Gastroesophageal sphincter (tissue), 4 donors: ENCODE results near the gene TPRA1. TPM values are rescaled to one million over a fixed set of nuclear protein-coding genes. Genes with fewer than 3 reads are reported as not detected.

Source experiments
- ATAC-seq: fragments of 150-250 bp; one replicate; pipeline ENCODE4 v1.9.1; 2016; ENCODE audit warnings: mild to moderate bottlenecking, moderate library complexity
- H3K27ac ChIP-seq, 4 donors: fragments of 200-600 bp; sonication (generic) in 3 of 4; 1 replicate in 3 of 4; 2 replicates in 1 of 4; pipeline ENCODE4 v1.5.1; 2016 to 2019
- H3K27me3 ChIP-seq: fragments of 200-600 bp; sonication (generic); one replicate; pipeline ENCODE4 v1.5.1; 2019
- H3K36me3 ChIP-seq, 2 donors: fragments of 200-600 bp; sonication (generic); one replicate each; pipeline ENCODE4 v1.5.1; 2019; ENCODE audit warnings: control low read depth in 1 of 2
- H3K4me1 ChIP-seq, 3 donors: fragments of 200-600 bp; sonication (generic); 1 replicate in 2 of 3; 2 replicates in 1 of 3; pipeline ENCODE4 v1.5.1; 2016 to 2019; ENCODE audit warnings: control low read depth in 2 of 3
- H3K4me3 ChIP-seq, 2 donors: fragments of 200-600 bp; sonication (generic); one replicate each; pipeline ENCODE4 v1.5.1; 2019; ENCODE audit warnings: mild to moderate bottlenecking in 1 of 2, moderate library complexity in 1 of 2
- H3K9me3 ChIP-seq, 3 donors: fragments of 200-600 bp; sonication (generic); one replicate each; pipeline ENCODE4 v1.5.1; 2017 to 2019; ENCODE audit warnings: control low read depth in 2 of 3
- CTCF ChIP-seq, 4 experiments: fragments of 200-600 bp in 2 of 4; fragments of 450-650 bp in 2 of 4; sonication (generic) in 1 of 4; IDR thresholded peaks; one replicate each; pipeline ENCODE4 v1.5.1; 2017 to 2019; ENCODE audit warnings: antibody characterized with exemption in 4 of 4, mild to moderate bottlenecking in 2 of 4, moderate library complexity in 2 of 4
- EP300 ChIP-seq: sonication (generic); formaldehyde crosslinking; IDR thresholded peaks from one replicate; pipeline ENCODE4 v1.6.1; 2017; ENCODE audit warnings: antibody characterized with exemption, mild to moderate bottlenecking
- POLR2A ChIP-seq, 2 donors: fragments of 450-650 bp; IDR thresholded peaks; one replicate each; pipeline ENCODE4 v1.6.1; 2017; ENCODE audit warnings: antibody characterized with exemption in 2 of 2, mild to moderate bottlenecking in 2 of 2, moderate library complexity in 1 of 2
- POLR2AphosphoS5 ChIP-seq: sonication (generic); formaldehyde crosslinking; IDR thresholded peaks from one replicate; pipeline ENCODE4 v1.6.1; 2017; ENCODE audit warnings: antibody characterized with exemption
- WGBS, 2 donors: methylation state at CpG; one replicate each; pipeline ENCODE4 v1.1.5; 2018; ENCODE audit warnings: low coverage in 1 of 2; 5-methylcytosine and 5-hydroxymethylcytosine counted together
- total RNA-seq, 4 donors: library from RNA; depleted of rRNA; stranded (reverse); fragments of >200 nt; gene quantifications; one replicate each; pipeline ENCODE4 v1.1.0, GENCODE V29; 2016

The TPRA1 gene
- 10 to 100 TPM; 25.6 to 36.3 (median 33.2) TPM for total RNA-seq

- peaks cover 0 to 49% (median 30%) of the 10 kb centered on the region in 3 donors for H3K4me1 ChIP-seq
- H3K27me3 ChIP-seq, result no peaks in the 10 kb centered on the region
- peaks cover 0 to 3% of the 10 kb centered on the region in 2 donors for H3K36me3 ChIP-seq
- peak within 1 kb of the TSS; percentile 87 to 96 (median 92) for H3K27ac ChIP-seq
- no peaks in the 10 kb centered on the region for H3K9me3 ChIP-seq
- peak; percentile 92 for ATAC-seq
- TF ChIP-seq CTCF (IDR thresholded peaks at IDR 0.05) (peak in 2 of 4 experiments; percentile 30 to 48), POLR2A (IDR thresholded peaks at IDR 0.05) (peak in 1 of 2 donors; percentile 6), EP300 (no peak), POLR2AphosphoS5 (peak; percentile 39)
- WGBS, 2 donors, result 0% methylated on average over 15 to 19 of the region's 72 CpGs
- peak within 1 kb of the TSS; percentile 97 to 98 for H3K4me3 ChIP-seq
Measured at GRCh38 chr3:127590593-127591465, at the start of gene TPRA1. Gene TPRA1 (minus strand): TSS chr3:127590733. CDS start chr3:127580146, 10,587 bp downstream.

- Histone ChIP-seq H3K4me1 (no peaks in the 10 kb centered on the region), H3K27me3 (no peaks in the 10 kb centered on the region), H3K9me3 (no peaks in the 10 kb centered on the region), H3K27ac (no peak overlapping the region), H3K4me3 (no peak overlapping the region), H3K36me3 (no peaks in the 10 kb centered on the region)
- ATAC-seq, result no peak
- 93 to 100% methylated on average over 2 of the region's 3 CpGs for WGBS, 2 donors
- TF ChIP-seq EP300, result no peak
- TF ChIP-seq POLR2A (IDR thresholded peaks at IDR 0.05), result no peak
- TF ChIP-seq POLR2AphosphoS5, result no peak
- TF ChIP-seq CTCF (IDR thresholded peaks at IDR 0.05), result no peak
Measured at GRCh38 chr3:127640042-127640355, 49.5 kb upstream of the TPRA1 start.

- Histone ChIP-seq H3K4me3 (no peak overlapping the region), H3K36me3 (no peaks in the 10 kb centered on the region), H3K9me3 (no peaks in the 10 kb centered on the region), H3K27ac (no peak overlapping the region), H3K27me3 (no peaks in the 10 kb centered on the region), H3K4me1 (no peaks in the 10 kb centered on the region)
- 100% methylated on average over 2 of the region's 5 CpGs; no CpG with 5 or more reads in 1 of the 2 donors for WGBS, 2 donors
- TF ChIP-seq POLR2A (IDR thresholded peaks at IDR 0.05), result no peak
- no peak for TF ChIP-seq EP300
- no peak for TF ChIP-seq CTCF (IDR thresholded peaks at IDR 0.05)
- no peak for TF ChIP-seq POLR2AphosphoS5
- no peak for ATAC-seq
Measured at GRCh38 chr3:127639173-127640041, 48.9 kb upstream of the TPRA1 start.

- no peaks in the 10 kb centered on the region for H3K4me1 ChIP-seq
- no peak overlapping the region for H3K27ac ChIP-seq
- no peak for ATAC-seq
- H3K36me3 ChIP-seq, result no peaks in the 10 kb centered on the region
- no peak for TF ChIP-seq CTCF (IDR thresholded peaks at IDR 0.05)
- TF ChIP-seq EP300, result no peak
- TF ChIP-seq POLR2A (IDR thresholded peaks at IDR 0.05), result no peak
- no peak for TF ChIP-seq POLR2AphosphoS5
- H3K27me3 ChIP-seq, result peaks cover 5% of the 10 kb centered on the region
- H3K9me3 ChIP-seq, result no peaks in the 10 kb centered on the region
- H3K4me3 ChIP-seq, result no peak overlapping the region
Measured at GRCh38 chr3:127637971-127638370, 47.4 kb upstream of the TPRA1 start.
